Heart right ventricle (tissue), 16 donors: ENCODE measurements around the gene SARS2. TPM values are rescaled to one million over a fixed set of nuclear protein-coding genes. Genes with fewer than 3 reads are reported as not detected.

Source experiments
- ATAC-seq, 8 donors: fragments of 200-7000 bp; cut with Tn5 transposase; one replicate each; pipeline ENCODE4 v1.9.1; 2020; ENCODE audit warnings: mild to moderate bottlenecking in 8 of 8, moderate library complexity in 8 of 8, moderate number of reproducible peaks in 1 of 8
- DNase-seq, 2 donors: peaks; one replicate each; pipeline ENCODE4 v3.0.0-alpha.2; 2020
- H3K27ac ChIP-seq, 10 donors: fragments of 200-600 bp; sonication (generic) in 2 of 10; one replicate each; pipeline versions ENCODE4 v1.5.0 to v1.8.0; 2020 to 2022; ENCODE audit warnings: mild to moderate bottlenecking in 3 of 10
- H3K27me3 ChIP-seq, 7 donors: fragments of 200-600 bp; one replicate each; pipeline ENCODE4 v1.8.0; 2021 to 2022; ENCODE audit warnings: mild to moderate bottlenecking in 2 of 7
- H3K36me3 ChIP-seq, 9 donors: fragments of 200-600 bp; sonication (generic) in 1 of 9; one replicate each; pipeline versions ENCODE4 v1.5.0 to v1.8.0; 2020 to 2022; ENCODE audit warnings: mild to moderate bottlenecking in 2 of 9
- H3K4me1 ChIP-seq, 9 donors: fragments of 200-600 bp; sonication (generic) in 1 of 9; one replicate each; pipeline versions ENCODE4 v1.5.0 to v1.8.0; 2020 to 2022; ENCODE audit warnings: mild to moderate bottlenecking in 4 of 9
- H3K4me3 ChIP-seq, 10 donors: fragments of 200-600 bp; sonication (generic) in 2 of 10; one replicate each; pipeline versions ENCODE4 v1.5.0 to v1.8.0; 2020 to 2022; ENCODE audit warnings: mild to moderate bottlenecking in 7 of 10, moderate library complexity in 2 of 10
- H3K9me3 ChIP-seq, 11 donors: fragments of 200-600 bp in 10 of 11; sonication (generic) in 2 of 11; one replicate each; pipeline versions ENCODE4 v1.5.0 to v1.8.0; 2013 to 2022; ENCODE audit warnings: mild to moderate bottlenecking in 2 of 11, control low read depth in 1 of 11, moderate library complexity in 1 of 11
- WGBS, 2 donors: extraction: QIAGEN DNeasy Blood & Tissue Kit; methylation state at CpG; one replicate each; pipeline ENCODE4 v1.1.7; 2013; ENCODE audit warnings: inconsistent platforms in 1 of 2; 5-methylcytosine and 5-hydroxymethylcytosine counted together
- intact Hi-C, 10 donors: fragments of 100-400 bp; cut with DNase I; formaldehyde crosslinking; loops; one replicate each; pipeline versions ENCODE4 v1.11.1 to v1.14.2; 2022
- polyA plus RNA-seq, 2 donors: library from polyadenylated mRNA; stranded (reverse); fragments of 200-250 nt; gene quantifications; one replicate each; pipeline ENCODE4 v1.2.3, GENCODE V29; 2013
- total RNA-seq, 10 donors: library from RNA; stranded (reverse); fragmentation: NEBNext Ultra II Directional in 3 of 10; extraction: Animal tissue kit (Norgen Biotek cat#: 25700) in 3 of 10; gene quantifications; one replicate each; pipeline versions ENCODE4 v1.2.1 to v1.2.4, GENCODE V29; 2021 to 2023
- TF ChIP-seq, protein P1 (sequence below), 9 donors: fragments of 200-600 bp; sonication (generic) in 2 of 9; IDR thresholded peaks; one replicate each; pipeline versions ENCODE4 v1.5.0 to v1.8.0; 2021 to 2022; ENCODE audit warnings: antibody characterized with exemption in 9 of 9, mild to moderate bottlenecking in 5 of 9, moderate library complexity in 1 of 9
- donor health status: Arrhythmogenic right ventricular cardiomyopathy.
- donor health status: ischemic (EF 13 %, LVEDD 7.1; RV severe dilation, severe dysfunction).
- donor health status: healthy with polysubstance abuse.
- donor health status: DM: no; HTN: yes; CAD: no.
- donor health status: DM: no; HTN: no; CAD: no.
- donor health status: ischemic (EF 25% LVEDD 6.9; RV normal size, moderate dysfunction).
- donor health status: ischemic (EF 25% LVEDD 5.7; RV mildly dilated, moderate dysfunction).
- donor health status: healthy.
- donor health status: DM: yes; HTN: yes; CAD: no.
- donor health status: Ischemic cardiomyopathy.
- donor health status: ischemic (EF 35%, LVEDD 5.7; RV mildly dilated, moderate dysfunction).
- donor health status: nonischemic (EF 11% LVEDD 7.7; RV severe dilation, severe dysfunction).
- donor health status: DM: yes; HTN: yes; CAD: no.
- donor health status: PGD.
- donor health status: ischemic (EF 29% LVEDD 5.4; RV normal size, mild dysfunction).
- donor health status: nonischemic (EF 23%, LVEDD 6.1; RV moderate dilation, normal function).

The SARS2 gene
- total and polyA plus RNA-seq, 12 donors = 10.4 to 51.9 (median 18.9) TPM

DNA sequence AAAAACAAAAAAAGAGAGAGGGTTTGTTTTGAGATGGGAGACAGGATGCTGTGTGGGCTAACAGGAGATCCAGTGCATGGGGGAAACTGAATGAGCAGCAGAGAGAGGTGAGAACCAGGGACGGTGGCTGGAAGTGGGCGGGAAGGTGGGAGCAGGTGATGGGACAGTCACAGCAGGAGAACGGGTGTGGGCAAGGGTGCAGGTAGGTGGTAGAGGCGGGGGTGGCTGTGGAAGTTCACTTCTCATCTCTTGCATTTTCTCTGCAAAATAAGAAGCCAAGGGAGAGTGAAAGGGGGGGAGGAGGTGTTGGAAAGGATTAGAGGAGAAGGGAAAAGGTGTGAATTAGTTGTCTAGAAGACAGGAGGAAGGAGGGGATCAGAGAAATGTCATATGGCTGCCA is 23.1 kb upstream of the SARS2 start:
- H3K27ac ChIP-seq = no peak overlapping the region
- peaks cover 0 to 22% (median 4%) of the 10 kb centered on the region in 7 donors for H3K27me3 ChIP-seq
- H3K9me3 ChIP-seq = no peaks in the 10 kb centered on the region
- TF ChIP-seq, protein P1, sequence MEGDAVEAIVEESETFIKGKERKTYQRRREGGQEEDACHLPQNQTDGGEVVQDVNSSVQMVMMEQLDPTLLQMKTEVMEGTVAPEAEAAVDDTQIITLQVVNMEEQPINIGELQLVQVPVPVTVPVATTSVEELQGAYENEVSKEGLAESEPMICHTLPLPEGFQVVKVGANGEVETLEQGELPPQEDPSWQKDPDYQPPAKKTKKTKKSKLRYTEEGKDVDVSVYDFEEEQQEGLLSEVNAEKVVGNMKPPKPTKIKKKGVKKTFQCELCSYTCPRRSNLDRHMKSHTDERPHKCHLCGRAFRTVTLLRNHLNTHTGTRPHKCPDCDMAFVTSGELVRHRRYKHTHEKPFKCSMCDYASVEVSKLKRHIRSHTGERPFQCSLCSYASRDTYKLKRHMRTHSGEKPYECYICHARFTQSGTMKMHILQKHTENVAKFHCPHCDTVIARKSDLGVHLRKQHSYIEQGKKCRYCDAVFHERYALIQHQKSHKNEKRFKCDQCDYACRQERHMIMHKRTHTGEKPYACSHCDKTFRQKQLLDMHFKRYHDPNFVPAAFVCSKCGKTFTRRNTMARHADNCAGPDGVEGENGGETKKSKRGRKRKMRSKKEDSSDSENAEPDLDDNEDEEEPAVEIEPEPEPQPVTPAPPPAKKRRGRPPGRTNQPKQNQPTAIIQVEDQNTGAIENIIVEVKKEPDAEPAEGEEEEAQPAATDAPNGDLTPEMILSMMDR (IDR thresholded peaks at IDR 0.05) = no peak
- H3K36me3 ChIP-seq = no peaks in the 10 kb centered on the region
- intact Hi-C loops = loop anchor here in 7 of 10 donors (5.0 to 10.0 kb wide), 4 partner anchors 371 to 439 kb away; partner anchors contain the start of gene LRFN1 (in 1 of the 7)
- DNase-seq (no peak), ATAC-seq (no peak)
- H3K4me1 ChIP-seq = peaks cover 0 to 12% (median 8%) of the 10 kb centered on the region in 9 donors
- no peak overlapping the region for H3K4me3 ChIP-seq
- WGBS, 2 donors = 63 to 73% methylated on average over 4 of the region's 4 CpGs

DNA sequence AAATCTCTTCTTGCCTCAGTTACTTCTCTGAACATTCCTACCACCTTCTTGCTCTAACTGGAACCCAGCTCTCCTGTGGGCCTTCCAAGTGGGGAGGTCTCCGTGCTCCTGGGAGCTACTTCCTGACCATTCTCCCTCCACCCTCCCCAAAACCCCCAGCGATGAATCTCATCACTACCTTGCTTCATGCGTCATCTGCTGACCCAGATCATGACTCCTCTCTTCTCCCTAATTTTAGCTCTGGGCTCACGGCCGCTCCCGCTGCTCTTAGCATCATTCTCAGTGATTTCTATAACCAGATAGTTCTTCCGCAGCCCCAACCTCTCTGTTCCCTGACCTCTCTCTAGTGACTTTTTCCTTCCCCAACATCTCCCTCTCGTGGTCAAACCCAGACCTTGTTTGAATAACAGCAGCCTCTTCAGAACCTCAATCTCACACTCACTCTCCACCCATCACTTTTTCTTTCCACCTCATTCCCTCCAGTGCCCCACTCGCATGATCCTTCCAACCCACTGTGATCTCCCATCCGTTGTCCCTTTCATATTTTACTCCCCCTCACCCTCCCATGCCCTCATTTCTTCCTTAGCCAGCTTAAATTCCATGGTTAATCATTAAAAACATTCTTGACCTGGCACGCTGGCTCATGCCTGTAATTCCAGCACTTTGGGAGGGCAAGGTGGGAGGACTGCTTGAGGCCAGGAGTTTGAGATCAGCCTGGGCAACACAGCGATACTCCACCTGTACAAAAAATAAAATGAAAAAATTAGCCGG is 22.0 kb upstream of the SARS2 start:
- 63 to 71% methylated on average over 13 of the region's 13 CpGs for WGBS, 2 donors
- no peak overlapping the region for H3K4me3 ChIP-seq
- H3K4me1 ChIP-seq = peaks cover 0 to 12% (median 8%) of the 10 kb centered on the region in 9 donors
- no peak overlapping the region for H3K27ac ChIP-seq
- intact Hi-C loops = loop anchor here in 7 of 10 donors (5.0 to 10.0 kb wide), 4 partner anchors 372 to 438 kb away; partner anchors contain the start of gene LRFN1 (in 1 of the 7)
- H3K36me3 ChIP-seq = no peaks in the 10 kb centered on the region
- ATAC-seq (peak in 1 of 8 donors; percentile 13), DNase-seq (no peak)
- TF ChIP-seq, protein P1 (IDR thresholded peaks at IDR 0.05) = peak in 7 of 9 donors; percentile 23 to 45 (median 38)
- peaks cover 0 to 22% (median 4%) of the 10 kb centered on the region in 7 donors for H3K27me3 ChIP-seq
- no peaks in the 10 kb centered on the region for H3K9me3 ChIP-seq

DNA sequence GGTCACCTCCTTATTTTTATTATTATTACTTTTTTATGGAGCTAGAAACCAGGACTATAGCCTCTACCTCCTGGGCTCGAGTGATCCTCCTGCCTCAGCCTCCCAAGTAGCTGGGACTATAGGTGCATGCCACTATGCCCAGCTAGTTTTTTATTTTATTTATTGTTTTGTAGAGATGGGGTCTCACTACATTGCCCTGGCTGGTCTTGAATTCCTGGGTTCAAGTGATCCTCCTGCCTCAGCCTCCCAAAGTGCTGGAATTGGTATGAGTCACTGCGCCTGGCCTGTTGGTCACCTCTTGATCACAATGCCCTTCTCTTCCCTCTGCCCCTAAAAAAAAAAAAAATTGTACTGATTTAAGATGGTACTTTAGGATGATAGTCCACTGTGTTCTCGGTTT is 20.6 kb upstream of the SARS2 start:
- TF ChIP-seq, protein P1 (IDR thresholded peaks at IDR 0.05) = no peak
- no peaks in the 10 kb centered on the region for H3K36me3 ChIP-seq
- no peak overlapping the region for H3K27ac ChIP-seq
- peaks cover 0 to 12% (median 8%) of the 10 kb centered on the region in 9 donors for H3K4me1 ChIP-seq
- DNase-seq = no peak
- intact Hi-C loops = loop anchor here in 7 of 10 donors (5.0 to 10.0 kb wide), 4 partner anchors 374 to 436 kb away; partner anchors contain the start of gene LRFN1 (in 1 of the 7)
- 67 to 81% methylated on average over 3 of the region's 3 CpGs for WGBS, 2 donors
- H3K4me3 ChIP-seq = no peak overlapping the region
- no peaks in the 10 kb centered on the region for H3K9me3 ChIP-seq
- peaks cover 0 to 22% (median 4%) of the 10 kb centered on the region in 7 donors for H3K27me3 ChIP-seq
- no peak for ATAC-seq

DNA sequence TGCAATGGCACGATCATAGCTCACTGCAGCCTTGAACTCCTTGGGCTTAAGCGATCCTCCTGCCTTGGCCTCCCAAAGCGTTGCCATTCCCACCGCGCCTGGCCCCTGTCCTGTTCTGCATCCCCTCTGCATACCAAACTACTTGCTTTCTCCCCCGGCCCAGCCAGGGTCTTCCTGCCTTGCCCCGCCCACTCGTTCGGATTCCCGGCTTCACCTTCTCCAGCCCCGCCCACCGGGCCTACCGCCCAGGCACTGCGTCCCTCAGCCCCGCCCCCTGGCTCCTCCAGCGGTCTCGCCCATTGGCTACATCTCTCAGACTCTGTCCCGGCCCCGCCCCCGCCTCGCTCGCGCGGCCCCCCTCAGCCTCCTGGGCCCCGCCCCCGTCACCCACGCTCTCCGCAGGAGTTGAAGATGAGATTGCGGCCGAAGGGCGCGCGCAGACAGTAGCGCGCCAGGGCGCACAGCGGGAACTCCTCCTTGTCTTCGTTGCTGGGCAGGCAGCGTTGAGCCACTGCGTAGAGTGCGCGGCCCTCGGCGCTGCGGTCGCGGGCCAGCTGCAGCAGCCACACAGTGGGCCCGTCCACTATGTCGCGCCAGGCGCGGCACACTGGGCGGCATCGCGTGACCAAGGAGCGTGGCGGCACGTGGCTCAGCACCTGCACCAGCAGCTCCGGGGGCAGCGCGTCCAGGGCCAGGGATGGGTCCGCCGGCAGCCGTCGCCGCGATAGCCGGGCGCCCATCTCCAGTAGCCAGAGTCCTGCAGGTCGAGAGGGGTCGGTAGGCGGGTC is 19.2 kb upstream of the SARS2 start:
- DNase-seq (peak; percentile 87 to 88), ATAC-seq (peak; percentile 89 to 97 (median 95))
- TF ChIP-seq, protein P1 (IDR thresholded peaks at IDR 0.05) = no peak
- 5 to 8% methylated on average over 72 of the region's 72 CpGs for WGBS, 2 donors
- peaks cover 0 to 4% (median 0%) of the 10 kb centered on the region in 9 donors for H3K36me3 ChIP-seq
- peak overlapping the region in 9 of 10 donors; percentile 16 to 51 (median 46) for H3K4me3 ChIP-seq
- H3K27ac ChIP-seq = no peak overlapping the region
- H3K27me3 ChIP-seq = peaks cover 0 to 22% (median 4%) of the 10 kb centered on the region in 7 donors
- H3K9me3 ChIP-seq = no peaks in the 10 kb centered on the region
- intact Hi-C loops = loop anchor here in 7 of 10 donors (5.0 to 10.0 kb wide), 4 partner anchors 375 to 435 kb away; partner anchors contain the start of gene LRFN1 (in 1 of the 7)
- peaks cover 0 to 12% (median 8%) of the 10 kb centered on the region in 9 donors for H3K4me1 ChIP-seq
